Spleen (tissue), 7 donors: Measurements from ENCODE around the gene SCN8A.

Source experiments
- CTCF ChIP-seq, 11 experiments: fragments of 200-600 bp in 7 of 11; fragments of 450-650 bp in 4 of 11; sonication (generic) in 4 of 11; IDR thresholded peaks in 8 of 11; conservative IDR thresholded peaks in 3 of 11; 1 replicate in 7 of 11; 2 replicates in 4 of 11; pipeline versions ENCODE4 v1.4.0 to v1.8.0; 2016 to 2021; ENCODE audit warnings: antibody characterized with exemption in 11 of 11, inconsistent platforms in 4 of 11, mild to moderate bottlenecking in 1 of 11
- POLR2AphosphoS5 ChIP-seq, 3 donors: sonication (generic); formaldehyde crosslinking; IDR thresholded peaks; one replicate each; pipeline ENCODE4 v1.5.1; 2017; ENCODE audit warnings: antibody characterized with exemption in 3 of 3
- donor health status: DM: no; HTN: no; CAD: no; lungs with moderate emphysema.
- donor health status: DM: no; HTN: no; CAD: no.
- donor health status: DM: no; HTN: no; CAD: no.

GRCh38 chr12:51620448-51620847, 29.4 kb downstream of the SCN8A start:
- TF ChIP-seq CTCF (IDR thresholded peaks at IDR 0.05 in 8 of 11, conservative IDR thresholded peaks at IDR 0.05 in 3 of 11) (no peak), POLR2AphosphoS5 (IDR thresholded peaks at IDR 0.05) (no peak)
